Endothelial cell of umbilical vein (primary cell): ENCODE results near the gene HES6. TPM values are rescaled to one million over a fixed set of nuclear protein-coding genes. Genes with fewer than 3 reads are reported as not detected.

Source experiments
- BruUV-seq: library from RNA; stranded (reverse); fragments of 400-500 nt; replicated peaks from 2 replicates; lab custom pipeline; 2021; lab: Mats Ljungman, UMichigan
- CTCF ChIA-PET: fragments of 300-600, 350-600 bp; sonication (Branson Sonifier 250); formaldehyde crosslinking; loops from one replicate; lab custom pipeline; 2021; ENCODE audit warnings: antibody characterized with exemption, inconsistent platforms; lab: Charles Lee
- POLR2A ChIA-PET: fragments of 300-600, 350-600 bp; sonication (Branson Sonifier 250); formaldehyde crosslinking; loops from one replicate; lab custom pipeline; 2021; ENCODE audit warnings: antibody characterized with exemption, inconsistent platforms; lab: Charles Lee
- DNase-seq: peaks from one replicate; pipeline ENCODE4 v3.0.0-alpha.2; 2011; ENCODE audit warnings: low read depth, low spot score
- FAIRE-seq: peaks from 2 replicates; lab custom pipeline; 2011; peaks lifted over from hg19 to GRCh38; lab: Jason Lieb, UNC
- H2AFZ ChIP-seq: 2 replicates; pipeline ENCODE4 v1.6.0; 2012; ENCODE audit warnings: low read depth, low read length, control low read depth, inconsistent platforms
- H3K27ac ChIP-seq: 2 replicates; pipeline ENCODE4 v1.5.1; 2011; ENCODE audit warnings: low read depth, mild to moderate bottlenecking, control low read depth, low read length, moderate library complexity; ENCODE audit not compliant: insufficient read depth
- H3K27me3 ChIP-seq, 2 experiments: 2 replicates each; pipeline versions ENCODE4 v1.6.0 to v1.6.1; 2011; ENCODE audit warnings: low read length in 2 of 2, mixed read lengths in 1 of 2; ENCODE audit not compliant: control insufficient read depth in 2 of 2, insufficient read depth in 2 of 2
- H3K36me3 ChIP-seq, 2 experiments: 2 replicates in 1 of 2; 3 replicates in 1 of 2; pipeline ENCODE4 v1.5.1; 2011; ENCODE audit warnings: low read length in 2 of 2, mild to moderate bottlenecking in 1 of 2, moderate library complexity in 1 of 2; ENCODE audit not compliant: control insufficient read depth in 2 of 2, insufficient read depth in 2 of 2; ENCODE audit errors: extremely low read depth in 1 of 2
- H3K4me1 ChIP-seq: 3 replicates; pipeline ENCODE4 v1.5.1; 2011; ENCODE audit warnings: mild to moderate bottlenecking, low read length; ENCODE audit not compliant: control insufficient read depth, insufficient read depth; ENCODE audit errors: extremely low read depth
- H3K4me2 ChIP-seq: 2 replicates; pipeline ENCODE4 v1.6.1; 2011; ENCODE audit warnings: low read length, control low read depth, mixed read lengths; ENCODE audit not compliant: insufficient read depth
- H3K4me3 ChIP-seq, 3 experiments: fragments of 200-600 bp in 1 of 3; sonication (generic), shearing (Covaris generic) in 1 of 3; replicated peaks in 1 of 3; 2 replicates each; pipeline ENCODE4 v1.5.1; 2011 to 2016; ENCODE audit warnings: control low read depth in 3 of 3, low read length in 3 of 3, mild to moderate bottlenecking in 2 of 3, inconsistent platforms in 1 of 3, low read depth in 1 of 3, moderate library complexity in 1 of 3; ENCODE audit not compliant: insufficient read depth in 1 of 3
- H3K79me2 ChIP-seq: 2 replicates; pipeline ENCODE4 v1.6.0; 2012; ENCODE audit warnings: low read length, inconsistent platforms; ENCODE audit not compliant: control insufficient read depth, insufficient read depth
- H3K9ac ChIP-seq: replicated peaks from 2 replicates; pipeline ENCODE3; 2011; ENCODE audit warnings: low read length, control low read depth; ENCODE audit not compliant: insufficient read depth; ENCODE audit errors: extremely low read depth
- H3K9me1 ChIP-seq: replicated peaks from 3 replicates; pipeline ENCODE4 v1.6.0; 2011; ENCODE audit warnings: mild to moderate bottlenecking, low read length; ENCODE audit not compliant: control insufficient read depth, insufficient read depth; ENCODE audit errors: extremely low read depth
- H3K9me3 ChIP-seq: replicated peaks from 2 replicates; pipeline ENCODE4 v1.5.1; 2012; ENCODE audit warnings: low read length, inconsistent platforms; ENCODE audit not compliant: control insufficient read depth, insufficient read depth
- H4K20me1 ChIP-seq: replicated peaks from 2 replicates; pipeline ENCODE3; 2011; ENCODE audit warnings: mild to moderate bottlenecking, low read length; ENCODE audit not compliant: control insufficient read depth, insufficient read depth; ENCODE audit errors: extremely low read depth
- EZH2 ChIP-seq: IDR thresholded peaks from 2 replicates; pipeline ENCODE4 v1.6.1; 2012; ENCODE audit warnings: borderline replicate concordance, low read depth, mild to moderate bottlenecking, moderate library complexity, low read length, inconsistent platforms; ENCODE audit not compliant: severe bottlenecking
- FOS ChIP-seq: IDR thresholded peaks from 2 replicates; pipeline ENCODE4 v1.6.1; 2011; ENCODE audit warnings: mild to moderate bottlenecking, low read length, moderate library complexity, borderline replicate concordance; ENCODE audit not compliant: insufficient read depth
- POLR2A ChIP-seq: IDR thresholded peaks from 2 replicates; pipeline ENCODE4 v1.6.1; 2012; ENCODE audit warnings: low read depth, mild to moderate bottlenecking, control low read depth, low read length
- dilution Hi-C: fragments of 300-500 bp; cut with MboI; formaldehyde crosslinking; loops from one replicate; pipeline ENCODE4 v1.15.0; 2019; ENCODE audit warnings: low sequenced_read_pairs; ENCODE audit not compliant: extremely low pct_ligation_motif_present
- intact Hi-C: fragments of 100-400 bp; cut with micrococcal nuclease; formaldehyde crosslinking; loops from one replicate; pipeline ENCODE4 v1.10.0; 2022
- polyA plus RNA-seq, 4 experiments: library from polyadenylated mRNA; depleted of rRNA in 3 of 4; stranded (reverse) in 3 of 4; unstranded in 1 of 4; fragments of >200 nt; gene quantifications; 2 replicates each; pipeline versions ENCODE4 v1.2.1 to v1.2.3, GENCODE V29; 2011 to 2012; ENCODE audit warnings: missing spikeins in 1 of 4
- total RNA-seq: library from RNA; stranded (reverse); gene quantifications from 2 replicates; pipeline ENCODE4 v1.2.3, GENCODE V29; 2021
- TF ChIP-seq, protein P1 (sequence below), 2 donors: IDR thresholded peaks; 1 replicate in 1 of 2; 2 replicates in 1 of 2; pipeline ENCODE4 v1.5.1; 2011; ENCODE audit warnings: low read length in 2 of 2, mild to moderate bottlenecking in 2 of 2, moderate library complexity in 2 of 2, control low read depth in 1 of 2, inconsistent platforms in 1 of 2, low read depth in 1 of 2; ENCODE audit not compliant: insufficient read depth in 1 of 2; ENCODE audit errors: extremely low read depth in 1 of 2

Gene HES6
- total and polyA plus RNA-seq, 2 donors (not counting 3 experiments of a cell fraction or from before 2014, with no cell fraction given): 2.2 to 5.1 TPM

DNA sequence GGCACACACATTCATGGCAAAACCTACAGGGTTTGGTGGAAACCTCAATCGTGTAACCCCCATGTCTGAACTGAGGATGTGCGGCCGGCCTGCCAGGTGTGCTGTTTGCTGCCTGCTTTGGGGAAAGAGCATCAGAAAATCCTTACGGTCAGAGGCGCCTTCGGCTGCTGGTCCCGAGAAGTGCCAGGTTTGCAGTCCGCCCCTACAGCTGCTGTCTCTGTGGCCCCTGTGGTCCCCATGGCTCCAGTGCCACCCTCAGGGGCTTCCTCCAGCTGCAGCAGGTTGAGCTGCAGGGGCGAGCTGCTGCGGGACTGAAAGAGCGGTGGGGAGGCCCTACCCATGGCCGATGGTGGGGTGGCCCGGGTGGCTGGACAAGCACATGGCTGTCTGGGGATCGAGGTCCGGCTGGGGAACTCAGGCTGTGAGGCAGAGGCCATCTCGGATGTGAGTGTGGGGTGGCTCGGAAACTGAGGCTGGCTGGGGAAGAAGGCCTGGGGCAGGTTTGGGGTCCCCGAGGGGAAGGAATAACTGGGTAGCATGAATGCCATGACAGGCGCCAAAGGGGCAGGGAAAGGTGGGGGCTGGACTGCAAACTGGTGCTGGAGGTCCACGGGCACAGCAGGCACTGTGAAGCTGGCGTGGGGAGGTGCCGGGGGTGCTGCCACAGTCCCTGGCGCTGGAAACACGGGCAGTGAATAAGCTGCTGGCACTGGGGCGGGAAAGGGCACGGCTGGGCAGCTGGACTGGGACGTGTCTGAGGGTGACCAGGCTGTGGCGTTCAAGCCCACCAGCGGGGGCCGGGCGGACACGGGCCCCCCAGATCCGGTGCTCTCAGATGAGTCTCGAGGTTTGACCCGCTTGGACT lies 13.2 kb upstream of the HES6 start:
- ChIA-PET POLR2A (no interaction called here), CTCF (interaction anchor here (6.0 kb wide), 1 partner anchor 11 kb away, joined by 43 read pairs; no protein-coding TSS in a partner anchor)
- Histone ChIP-seq H2AFZ (no peak overlapping the region), H3K27me3 (no peaks in the 10 kb centered on the region), H3K36me3 (peaks cover 0 to 3% of the 10 kb centered on the region in 2 experiments), H3K9me1 (no peaks in the 10 kb centered on the region), H3K27ac (no peak overlapping the region), H3K9ac (no peak overlapping the region), H3K9me3 (no peaks in the 10 kb centered on the region), H4K20me1 (no peaks in the 10 kb centered on the region), H3K4me1 (no peaks in the 10 kb centered on the region), H3K4me2 (no peak overlapping the region), H3K4me3 (no peak overlapping the region), H3K79me2 (no peaks in the 10 kb centered on the region)
- dilution Hi-C loops (no loop called here), intact Hi-C loops (loop anchor here (10.0 kb wide), 1 partner anchor 172 kb away; the partner anchor contains the start of gene ASB1)
- no peak for DNase-seq
- no TSS peak for BruUV-seq
- no peak for FAIRE-seq
- TF ChIP-seq FOS: no peak
- no peak for TF ChIP-seq EZH2
- TF ChIP-seq, protein P1, sequence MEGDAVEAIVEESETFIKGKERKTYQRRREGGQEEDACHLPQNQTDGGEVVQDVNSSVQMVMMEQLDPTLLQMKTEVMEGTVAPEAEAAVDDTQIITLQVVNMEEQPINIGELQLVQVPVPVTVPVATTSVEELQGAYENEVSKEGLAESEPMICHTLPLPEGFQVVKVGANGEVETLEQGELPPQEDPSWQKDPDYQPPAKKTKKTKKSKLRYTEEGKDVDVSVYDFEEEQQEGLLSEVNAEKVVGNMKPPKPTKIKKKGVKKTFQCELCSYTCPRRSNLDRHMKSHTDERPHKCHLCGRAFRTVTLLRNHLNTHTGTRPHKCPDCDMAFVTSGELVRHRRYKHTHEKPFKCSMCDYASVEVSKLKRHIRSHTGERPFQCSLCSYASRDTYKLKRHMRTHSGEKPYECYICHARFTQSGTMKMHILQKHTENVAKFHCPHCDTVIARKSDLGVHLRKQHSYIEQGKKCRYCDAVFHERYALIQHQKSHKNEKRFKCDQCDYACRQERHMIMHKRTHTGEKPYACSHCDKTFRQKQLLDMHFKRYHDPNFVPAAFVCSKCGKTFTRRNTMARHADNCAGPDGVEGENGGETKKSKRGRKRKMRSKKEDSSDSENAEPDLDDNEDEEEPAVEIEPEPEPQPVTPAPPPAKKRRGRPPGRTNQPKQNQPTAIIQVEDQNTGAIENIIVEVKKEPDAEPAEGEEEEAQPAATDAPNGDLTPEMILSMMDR (IDR thresholded peaks at IDR 0.05; ENCODE audit: extremely low read depth in 1 of 2, insufficient read depth in 1 of 2, low read depth in 1 of 2, low read length in 2 of 2): no peak
- no peak for TF ChIP-seq POLR2A
